K562 (cell line): Measurements from ENCODE around the gene RBPJL. TPM values are rescaled to one million over a fixed set of nuclear protein-coding genes. Genes with fewer than 3 reads are reported as not detected.

Experiments
- CBX2 ChIP-seq: fragments of 200-600 bp; sonication (generic); IDR thresholded peaks from one replicate; pipeline ENCODE4 v1.6.1; 2012; ENCODE audit warnings: mild to moderate bottlenecking, low read length, inconsistent platforms; ENCODE audit not compliant: insufficient read depth, poor library complexity, severe bottlenecking
- CTBP1 ChIP-seq: fragments of 450-650 bp; IDR thresholded peaks from 2 replicates; pipeline ENCODE4 v1.6.1; 2016; ENCODE audit warnings: borderline replicate concordance
- E2F8 ChIP-seq: fragments of 450-650 bp; IDR thresholded peaks from 2 replicates; pipeline ENCODE4 v1.7.1; 2018; ENCODE audit warnings: mild to moderate bottlenecking, low read depth; ENCODE audit not compliant: partially characterized antibody
- EGR1 ChIP-seq: fragments of 450-650 bp; conservative IDR thresholded peaks from 2 replicates; pipeline ENCODE4 v1.6.1; 2017; ENCODE audit warnings: mild to moderate bottlenecking
- EP400 ChIP-seq: fragments of 450-650 bp; IDR thresholded peaks from 2 replicates; pipeline ENCODE4 v1.6.1; 2017; ENCODE audit warnings: antibody characterized with exemption, mild to moderate bottlenecking, moderate library complexity
- GABPA ChIP-seq: fragments of 200-800 bp; sonication (Bioruptor generic); conservative IDR thresholded peaks from 2 replicates; pipeline ENCODE4 v1.6.1; 2016; ENCODE audit warnings: low read depth, missing genetic modification characterization, missing compliant biosample characterization
- HDAC2 ChIP-seq: fragments of 450-650 bp; IDR thresholded peaks from 2 replicates; pipeline ENCODE4 v1.6.1; 2016; ENCODE audit warnings: mild to moderate bottlenecking
- JUN ChIP-seq, 2 experiments: sonication (generic) in 1 of 2; formaldehyde crosslinking in 1 of 2; IDR thresholded peaks; 2 replicates each; pipeline versions ENCODE4 v1.6.1 to v1.8.0; 2012 to 2022; ENCODE audit warnings: borderline replicate concordance in 2 of 2, mild to moderate bottlenecking in 2 of 2, improper control_type of control experiment in 1 of 2, low read depth in 1 of 2, low read length in 1 of 2, missing genetic modification reagents in 1 of 2
- MBD2 ChIP-seq: sonication (generic); IDR thresholded peaks from 2 replicates; pipeline ENCODE4 v1.6.1; 2016; ENCODE audit warnings: low read depth, borderline replicate concordance
- NONO ChIP-seq, 2 experiments: fragments of 200-400 bp in 1 of 2; fragments of 450-650 bp in 1 of 2; formaldehyde crosslinking in 1 of 2; IDR thresholded peaks; 2 replicates each; pipeline ENCODE4 v1.6.1; 2017; ENCODE audit warnings: low read depth in 2 of 2, mild to moderate bottlenecking in 2 of 2, moderate library complexity in 2 of 2, low read length in 1 of 2
- NR2C1 ChIP-seq, 2 experiments: fragments of 450-650 bp; IDR thresholded peaks; 2 replicates each; pipeline ENCODE4 v1.6.1; 2017; ENCODE audit warnings: mild to moderate bottlenecking in 2 of 2, antibody characterized with exemption in 1 of 2, inconsistent platforms in 1 of 2, missing compliant biosample characterization in 1 of 2, missing genetic modification characterization in 1 of 2
- PTBP1 ChIP-seq: fragments of 200-400 bp; formaldehyde crosslinking; IDR thresholded peaks from 2 replicates; pipeline ENCODE4 v1.6.1; 2017; ENCODE audit warnings: low read depth, low read length
- RCOR1 ChIP-seq, 2 experiments: IDR thresholded peaks; 2 replicates each; pipeline ENCODE4 v1.6.1; 2012; ENCODE audit warnings: low read depth in 2 of 2, low read length in 2 of 2, borderline replicate concordance in 1 of 2, improper control_type of control experiment in 1 of 2
- SIN3B ChIP-seq: fragments of 450-650 bp; IDR thresholded peaks from 2 replicates; pipeline ENCODE4 v1.6.1; 2017; ENCODE audit warnings: low read depth, mild to moderate bottlenecking, moderate library complexity
- SMAD3 ChIP-seq: fragments of 450-650 bp; formaldehyde crosslinking; conservative IDR thresholded peaks from 2 replicates; pipeline ENCODE4 v1.4.0; 2020; ENCODE audit warnings: mild to moderate bottlenecking
- TBL1XR1 ChIP-seq, 2 experiments: IDR thresholded peaks; 2 replicates each; pipeline ENCODE4 v1.6.1; 2012; ENCODE audit warnings: improper control_type of control experiment in 2 of 2, low read length in 2 of 2, mild to moderate bottlenecking in 1 of 2
- TEAD2 ChIP-seq: fragments of 450-650 bp; IDR thresholded peaks from 2 replicates; pipeline ENCODE4 v1.6.1; 2016; ENCODE audit warnings: missing genetic modification characterization, control low read depth, missing compliant biosample characterization
- ZNF121 ChIP-seq: sonication (generic); formaldehyde crosslinking; conservative IDR thresholded peaks from 2 replicates; pipeline ENCODE4 v1.8.0; 2022; ENCODE audit warnings: missing genetic modification reagents
- ZNF311 ChIP-seq: fragments of 250-450 bp; sonication (Bioruptor Pico); IDR thresholded peaks from 2 replicates; pipeline ENCODE4 v1.4.0; 2020; ENCODE audit warnings: mild to moderate bottlenecking, moderate library complexity
- ZNF75A ChIP-seq: fragments of 450-650 bp; formaldehyde crosslinking; IDR thresholded peaks from 2 replicates; pipeline ENCODE4 v1.4.0; 2020; ENCODE audit warnings: mild to moderate bottlenecking
- polyA plus RNA-seq, 8 experiments: library from polyadenylated mRNA; depleted of rRNA in 4 of 8; stranded (reverse) in 5 of 8; unstranded in 3 of 8; fragments of >200 nt; fragmentation: Nextera tagmentation in 2 of 8; fragmentation: Illumina TruSeq in 1 of 8; extraction: Ambion mirVana in 2 of 8; extraction: Trizol in 1 of 8; gene quantifications; 2 replicates each; pipeline versions ENCODE4 v1.2.1 to v1.2.3, GENCODE V29; 2011 to 2014; ENCODE audit warnings: inconsistent platforms in 1 of 8, missing spikeins in 1 of 8
- total RNA-seq, 7 experiments: library from RNA; depleted of rRNA in 6 of 7; stranded (reverse); fragments of >200 nt in 6 of 7; fragmentation: Illumina TruSeq in 2 of 7; extraction: Trizol in 2 of 7; gene quantifications; 2 replicates each; pipeline versions ENCODE4 v1.2.1 to v1.2.3, GENCODE V29; 2011 to 2021; ENCODE audit warnings: low replicate concordance in 1 of 7
- TF ChIP-seq, protein P1 (sequence below): fragments of 450-650 bp; conservative IDR thresholded peaks from 2 replicates; pipeline ENCODE4 v1.6.1; 2016; ENCODE audit warnings: missing genetic modification characterization, low read depth, mild to moderate bottlenecking, control low read depth, missing compliant biosample characterization
- TF ChIP-seq, protein P2 (sequence below): fragments of 450-650 bp; conservative IDR thresholded peaks from 2 replicates; pipeline ENCODE4 v1.6.1; 2016; ENCODE audit warnings: missing genetic modification characterization, low read depth, mild to moderate bottlenecking, missing compliant biosample characterization, moderate library complexity

RBPJL gene
- total and polyA plus RNA-seq, 9 of the 15 experiments (the other 6 are each of a cell fraction or from before 2014, with no cell fraction given) = not detected

DNA sequence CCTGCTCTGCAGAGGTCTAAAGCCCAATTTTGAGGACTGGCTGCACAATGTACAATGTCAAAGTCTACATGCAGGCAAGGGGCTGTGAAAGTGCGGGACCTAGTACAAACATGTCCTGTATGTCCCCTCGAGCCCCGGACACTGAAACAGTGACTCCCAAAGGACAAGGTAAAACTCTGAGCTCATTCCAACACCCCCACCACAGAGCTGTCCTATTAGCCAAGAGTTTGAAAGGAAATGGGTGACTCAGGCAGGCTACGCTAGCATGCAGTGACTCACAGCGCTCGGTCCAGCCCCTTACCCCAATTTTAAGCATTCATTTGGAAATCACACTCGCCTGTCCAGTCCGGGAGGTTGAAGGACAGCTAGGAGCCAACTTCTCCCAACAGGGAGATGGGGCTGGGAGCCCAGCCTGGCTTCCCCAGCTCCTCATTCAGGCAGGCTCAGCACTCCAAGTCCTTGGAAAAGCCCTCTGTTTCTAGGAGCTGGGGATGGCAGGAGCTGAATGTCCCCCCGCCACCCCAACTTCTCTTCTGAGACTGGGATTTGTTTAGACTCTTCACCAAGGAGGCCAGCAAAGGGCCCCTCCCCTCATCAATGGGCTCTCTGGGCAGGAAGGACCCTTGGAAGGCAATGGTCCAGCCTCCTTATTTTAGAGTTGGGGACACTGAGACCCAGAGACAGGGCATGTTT, 37.7 kb downstream of the RBPJL start (continued):
- TF ChIP-seq, protein P1, sequence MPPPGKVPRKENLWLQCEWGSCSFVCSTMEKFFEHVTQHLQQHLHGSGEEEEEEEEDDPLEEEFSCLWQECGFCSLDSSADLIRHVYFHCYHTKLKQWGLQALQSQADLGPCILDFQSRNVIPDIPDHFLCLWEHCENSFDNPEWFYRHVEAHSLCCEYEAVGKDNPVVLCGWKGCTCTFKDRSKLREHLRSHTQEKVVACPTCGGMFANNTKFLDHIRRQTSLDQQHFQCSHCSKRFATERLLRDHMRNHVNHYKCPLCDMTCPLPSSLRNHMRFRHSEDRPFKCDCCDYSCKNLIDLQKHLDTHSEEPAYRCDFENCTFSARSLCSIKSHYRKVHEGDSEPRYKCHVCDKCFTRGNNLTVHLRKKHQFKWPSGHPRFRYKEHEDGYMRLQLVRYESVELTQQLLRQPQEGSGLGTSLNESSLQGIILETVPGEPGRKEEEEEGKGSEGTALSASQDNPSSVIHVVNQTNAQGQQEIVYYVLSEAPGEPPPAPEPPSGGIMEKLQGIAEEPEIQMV (tag) = no peak
- TF ChIP-seq ZNF75A = no peak
- no peak for TF ChIP-seq GABPA (tag)
- TF ChIP-seq E2F8 = no peak
- no peak for TF ChIP-seq SIN3B
- TF ChIP-seq JUN (IDR thresholded peaks at IDR 0.05; ENCODE audit: borderline replicate concordance, low read depth, low read length) = peak; percentile 94
- TF ChIP-seq JUN (CRISPR knock-in tag; IDR thresholded peaks at IDR 0.05; ENCODE audit: borderline replicate concordance) = no peak
- TF ChIP-seq TEAD2 (tag) = no peak
- TF ChIP-seq ZNF311 (CRISPR knock-in tag) = no peak
- peak in 1 of 2 experiments; percentile 12; a peak in 1 of 4 replicates for TF ChIP-seq RCOR1 (IDR thresholded peaks at IDR 0.05; ENCODE audit: borderline replicate concordance in 1 of 2, low read depth in 2 of 2, low read length in 2 of 2)
- TF ChIP-seq NR2C1 (IDR thresholded peaks at IDR 0.05) = no peak
- TF ChIP-seq NR2C1 (tag; IDR thresholded peaks at IDR 0.05) = no peak
- TF ChIP-seq TBL1XR1 (IDR thresholded peaks at IDR 0.05; ENCODE audit: low read length in 2 of 2) = no peak
- TF ChIP-seq MBD2 = no peak
- TF ChIP-seq PTBP1 = no peak
- TF ChIP-seq SMAD3 = no peak
- TF ChIP-seq, protein P2, sequence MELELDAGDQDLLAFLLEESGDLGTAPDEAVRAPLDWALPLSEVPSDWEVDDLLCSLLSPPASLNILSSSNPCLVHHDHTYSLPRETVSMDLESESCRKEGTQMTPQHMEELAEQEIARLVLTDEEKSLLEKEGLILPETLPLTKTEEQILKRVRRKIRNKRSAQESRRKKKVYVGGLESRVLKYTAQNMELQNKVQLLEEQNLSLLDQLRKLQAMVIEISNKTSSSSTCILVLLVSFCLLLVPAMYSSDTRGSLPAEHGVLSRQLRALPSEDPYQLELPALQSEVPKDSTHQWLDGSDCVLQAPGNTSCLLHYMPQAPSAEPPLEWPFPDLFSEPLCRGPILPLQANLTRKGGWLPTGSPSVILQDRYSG (tag) = no peak
- no peak for TF ChIP-seq CTBP1
- TF ChIP-seq EP400 = no peak; the same call in 1 of the 2 replicates
- TF ChIP-seq HDAC2 = peak; percentile 16; the same call in 1 of the 2 replicates
- no peak for TF ChIP-seq NONO (IDR thresholded peaks at IDR 0.05; ENCODE audit: low read depth in 2 of 2, low read length in 1 of 2)
- TF ChIP-seq ZNF121 (CRISPR knock-in tag) = no peak
- TF ChIP-seq CBX2 = no peak
- TF ChIP-seq EGR1 = peak; percentile 53
